HepG2 (cell line): ENCODE measurements around the gene NCOR2. TPM values are rescaled to one million over a fixed set of nuclear protein-coding genes. Genes with fewer than 3 reads are reported as not detected.
"Not testable (repeated sequence)": the region's sequence is repeated elsewhere in the genome, so short reads cannot be mapped to it uniquely, and the experiment has no call there.

Source experiments
- ATAC-seq: fragments of 200-7000 bp; cut with Tn5 transposase; 3 replicates; pipeline ENCODE4 v1.9.1; 2020; ENCODE audit warnings: mild to moderate bottlenecking, moderate library complexity
- BruUV-seq: library from RNA; stranded (reverse); fragments of 400-500 nt; replicated peaks from 2 replicates; lab custom pipeline; 2021; lab: Mats Ljungman, UMichigan
- CTCF ChIA-PET: fragments of 300-600 bp; formaldehyde crosslinking; extraction: SDS; loops from one replicate; lab custom pipeline; 2021; ENCODE audit warnings: low total read pairs, inconsistent platforms, low intra/inter-chr PET ratio; lab: Yijun Ruan, JAX
- POLR2A ChIA-PET: fragments of 350-600 bp; sonication (Branson Sonifier 250); formaldehyde crosslinking; loops from one replicate; lab custom pipeline; 2020; ENCODE audit warnings: antibody characterized with exemption, inconsistent platforms; lab: Yijun Ruan, JAX
- DNase-seq: peaks from one replicate; pipeline ENCODE4 v3.0.0-alpha.2; 2015; ENCODE audit warnings: low spot score
- FAIRE-seq: peaks from 3 replicates; lab custom pipeline; 2011; peaks lifted over from hg19 to GRCh38; lab: Jason Lieb, UNC
- H2AFZ ChIP-seq: one replicate; pipeline ENCODE4 v1.6.1; 2011; ENCODE audit warnings: low read length, inconsistent platforms
- H3K27ac ChIP-seq: fragments of 300-600 bp; 3 replicates; pipeline ENCODE4 v1.8.0; 2011; ENCODE audit warnings: mixed run types, mild to moderate bottlenecking, mixed read lengths, low read length, inconsistent platforms; ENCODE audit not compliant: insufficient read depth; ENCODE audit errors: extremely low read length
- H3K27me3 ChIP-seq, 2 experiments: fragments of 200-600 bp in 1 of 2; 2 replicates in 1 of 2; 3 replicates in 1 of 2; pipeline versions ENCODE4 v1.6.0 to v1.8.0; 2011; ENCODE audit warnings: low read length in 2 of 2, mild to moderate bottlenecking in 2 of 2, moderate library complexity in 2 of 2, inconsistent platforms in 1 of 2; ENCODE audit not compliant: insufficient read depth in 2 of 2, control insufficient read depth in 1 of 2
- H3K36me3 ChIP-seq, 2 experiments: fragments of 200-600 bp in 1 of 2; replicated peaks in 1 of 2; 2 replicates in 1 of 2; 3 replicates in 1 of 2; pipeline versions ENCODE4 v1.5.1 to v1.8.0; 2011; ENCODE audit warnings: low read length in 2 of 2, inconsistent platforms in 1 of 2; ENCODE audit not compliant: insufficient read depth in 2 of 2, control insufficient read depth in 1 of 2
- H3K4me1 ChIP-seq: 2 replicates; pipeline ENCODE4 v1.5.1; 2012; ENCODE audit warnings: low read length, inconsistent platforms; ENCODE audit not compliant: insufficient read depth
- H3K4me2 ChIP-seq: 2 replicates; pipeline ENCODE4 v1.6.0; 2011; ENCODE audit warnings: low read depth, low read length, inconsistent platforms
- H3K4me3 ChIP-seq, 3 experiments: fragments of 200-600 bp in 1 of 3; sonication (generic), shearing (Covaris generic) in 1 of 3; replicated peaks in 1 of 3; 2 replicates each; pipeline ENCODE4 v1.5.1; 2011 to 2016; ENCODE audit warnings: low read length in 3 of 3, inconsistent platforms in 2 of 3, low read depth in 2 of 3, mild to moderate bottlenecking in 2 of 3, control low read depth in 1 of 3, mixed read lengths in 1 of 3; ENCODE audit not compliant: insufficient read depth in 1 of 3
- H3K79me2 ChIP-seq: one replicate; pipeline ENCODE4 v1.6.1; 2011; ENCODE audit warnings: low read length, inconsistent platforms; ENCODE audit not compliant: insufficient read depth
- H3K9ac ChIP-seq: 2 replicates; pipeline ENCODE4 v1.6.0; 2011; ENCODE audit warnings: mild to moderate bottlenecking, low read depth, low read length, inconsistent platforms; ENCODE audit not compliant: insufficient read depth
- H3K9me3 ChIP-seq: 2 replicates; pipeline ENCODE4 v1.5.1; 2012; ENCODE audit warnings: mild to moderate bottlenecking, low read length
- H4K20me1 ChIP-seq: 2 replicates; pipeline ENCODE4 v1.6.0; 2011; ENCODE audit warnings: inconsistent platforms, mild to moderate bottlenecking, low read length, moderate library complexity; ENCODE audit not compliant: insufficient read depth
- WGBS: methylation state at CpG from one replicate; pipeline ENCODE4 v1.1.6; 2017; ENCODE audit warnings: low lambda C conversion rate; 5-methylcytosine and 5-hydroxymethylcytosine counted together
- in situ Hi-C: cut with HindIII; loops from 2 replicates; pipeline ENCODE4 v1.10.0; 2017; ENCODE audit warnings: low pct_unique_long_range_greater_than_20kb; ENCODE audit not compliant: extremely low pct_ligation_motif_present
- intact Hi-C: fragments of 100-400 bp; cut with micrococcal nuclease; formaldehyde crosslinking; loops from one replicate; pipeline ENCODE4 v1.10.0; 2022; ENCODE audit not compliant: unreplicated experiment
- polyA plus RNA-seq, 8 experiments: library from polyadenylated mRNA; depleted of rRNA in 3 of 8; stranded (reverse) in 7 of 8; unstranded in 1 of 8; fragments of >200 nt; fragmentation: Illumina TruSeq in 4 of 8; extraction: Trizol in 4 of 8; gene quantifications; 2 replicates each; pipeline versions ENCODE4 v1.2.1 to v1.2.3, GENCODE V29; 2011 to 2016; ENCODE audit warnings: low read depth in 4 of 8, missing spikeins in 1 of 8, mixed read lengths in 1 of 8; ENCODE audit not compliant: insufficient read depth in 1 of 8
- total RNA-seq, 5 experiments: library from RNA; depleted of rRNA; stranded (reverse); fragments of >200 nt; fragmentation: Illumina TruSeq; extraction: Trizol; gene quantifications; 2 replicates each; pipeline ENCODE4 v1.2.3, GENCODE V29; 2016; ENCODE audit warnings: low read depth in 1 of 5
- TF ChIP-seq, protein P1 (sequence below), 2 experiments: fragments of 450-650 bp in 1 of 2; sonication (generic) in 1 of 2; formaldehyde crosslinking in 1 of 2; IDR thresholded peaks; 2 replicates each; pipeline versions ENCODE4 v1.6.1 to v1.8.0; 2016 to 2022; ENCODE audit warnings: antibody characterized with exemption in 1 of 2, mild to moderate bottlenecking in 1 of 2, missing genetic modification reagents in 1 of 2

NCOR2 gene
- total and polyA plus RNA-seq, 2 of the 13 experiments (the other 11 are each of a cell fraction or from before 2014, with no cell fraction given), result 4.5 to 5.7 TPM

DNA sequence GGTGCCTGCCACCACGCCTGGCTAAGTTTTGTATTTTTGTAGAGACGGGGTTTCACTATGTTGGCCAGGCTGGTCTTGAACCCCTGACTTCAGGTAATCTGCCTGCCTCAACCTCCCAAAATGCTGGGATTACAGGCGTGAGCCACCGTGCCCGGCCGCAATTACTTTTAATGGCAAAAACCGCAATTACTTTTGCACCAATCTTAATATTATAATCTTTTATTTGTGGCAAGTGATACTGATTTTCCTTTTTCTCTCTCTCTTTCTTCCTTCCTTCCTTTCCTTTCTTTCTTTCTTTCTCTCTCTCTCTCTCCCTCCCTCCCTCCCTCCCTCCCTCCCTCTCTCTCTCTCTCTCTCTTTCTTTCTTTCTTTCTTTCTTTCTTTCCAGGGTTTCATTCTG is 17.1 kb upstream of the NCOR2 start:
- H3K9ac ChIP-seq, intact Hi-C loops, H3K4me1 ChIP-seq, H3K4me3 ChIP-seq, BruUV-seq, DNase-seq, H3K36me3 ChIP-seq, FAIRE-seq, H4K20me1 ChIP-seq, in situ Hi-C loops, H3K4me2 ChIP-seq, H3K27ac ChIP-seq, ATAC-seq, CTCF ChIA-PET, H2AFZ ChIP-seq: not testable (repeated sequence)
- H3K27me3 ChIP-seq, result peaks cover 5 to 17% of the 10 kb centered on the region in 2 experiments; a peak in 3 of 5 replicates
- WGBS, result 69% methylated on average over 7 of the region's 7 CpGs
- TF ChIP-seq, protein P1, sequence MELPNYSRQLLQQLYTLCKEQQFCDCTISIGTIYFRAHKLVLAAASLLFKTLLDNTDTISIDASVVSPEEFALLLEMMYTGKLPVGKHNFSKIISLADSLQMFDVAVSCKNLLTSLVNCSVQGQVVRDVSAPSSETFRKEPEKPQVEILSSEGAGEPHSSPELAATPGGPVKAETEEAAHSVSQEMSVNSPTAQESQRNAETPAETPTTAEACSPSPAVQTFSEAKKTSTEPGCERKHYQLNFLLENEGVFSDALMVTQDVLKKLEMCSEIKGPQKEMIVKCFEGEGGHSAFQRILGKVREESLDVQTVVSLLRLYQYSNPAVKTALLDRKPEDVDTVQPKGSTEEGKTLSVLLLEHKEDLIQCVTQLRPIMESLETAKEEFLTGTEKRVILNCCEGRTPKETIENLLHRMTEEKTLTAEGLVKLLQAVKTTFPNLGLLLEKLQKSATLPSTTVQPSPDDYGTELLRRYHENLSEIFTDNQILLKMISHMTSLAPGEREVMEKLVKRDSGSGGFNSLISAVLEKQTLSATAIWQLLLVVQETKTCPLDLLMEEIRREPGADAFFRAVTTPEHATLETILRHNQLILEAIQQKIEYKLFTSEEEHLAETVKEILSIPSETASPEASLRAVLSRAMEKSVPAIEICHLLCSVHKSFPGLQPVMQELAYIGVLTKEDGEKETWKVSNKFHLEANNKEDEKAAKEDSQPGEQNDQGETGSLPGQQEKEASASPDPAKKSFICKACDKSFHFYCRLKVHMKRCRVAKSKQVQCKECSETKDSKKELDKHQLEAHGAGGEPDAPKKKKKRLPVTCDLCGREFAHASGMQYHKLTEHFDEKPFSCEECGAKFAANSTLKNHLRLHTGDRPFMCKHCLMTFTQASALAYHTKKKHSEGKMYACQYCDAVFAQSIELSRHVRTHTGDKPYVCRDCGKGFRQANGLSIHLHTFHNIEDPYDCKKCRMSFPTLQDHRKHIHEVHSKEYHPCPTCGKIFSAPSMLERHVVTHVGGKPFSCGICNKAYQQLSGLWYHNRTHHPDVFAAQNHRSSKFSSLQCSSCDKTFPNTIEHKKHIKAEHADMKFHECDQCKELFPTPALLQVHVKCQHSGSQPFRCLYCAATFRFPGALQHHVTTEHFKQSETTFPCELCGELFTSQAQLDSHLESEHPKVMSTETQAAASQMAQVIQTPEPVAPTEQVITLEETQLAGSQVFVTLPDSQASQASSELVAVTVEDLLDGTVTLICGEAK (IDR thresholded peaks at IDR 0.05), result peak; percentile 79
- TF ChIP-seq, protein P1 (CRISPR knock-in tag; IDR thresholded peaks at IDR 0.05), result not testable (repeated sequence)
- TF ChIP-seq, all 625 proteins: peak for 1; not testable (repeated sequence) for 624
- POLR2A ChIA-PET, H3K9me3 ChIP-seq, H3K79me2 ChIP-seq: not testable (repeated sequence)
